RWPE2 (cell line): ENCODE measurements around the gene STK10.

Experiments used
- ATAC-seq: fragments of 200-7000 bp; cut with Tn5 transposase; 3 replicates; pipeline ENCODE4 v1.9.1; 2021; ENCODE audit warnings: low read depth
- DNase-seq: peaks from one replicate; pipeline ENCODE4 v3.0.0-alpha.2; 2020; ENCODE audit warnings: low spot score
- H3K27ac ChIP-seq: fragments of 450-650 bp; 2 replicates; pipeline ENCODE4 v1.5.1; 2017; ENCODE audit warnings: mild to moderate bottlenecking; ENCODE audit not compliant: poor library complexity, severe bottlenecking
- H3K27me3 ChIP-seq: fragments of 250-450 bp; sonication (Bioruptor Pico); 2 replicates; pipeline ENCODE4 v1.5.1; 2021; ENCODE audit warnings: mild to moderate bottlenecking, moderate library complexity; ENCODE audit not compliant: insufficient read depth, poor library complexity, severe bottlenecking
- H3K36me3 ChIP-seq: fragments of 250-450 bp; sonication (Bioruptor Pico); 2 replicates; pipeline ENCODE4 v1.5.1; 2020; ENCODE audit warnings: low read depth, mild to moderate bottlenecking, moderate library complexity
- H3K4me1 ChIP-seq: fragments of 250-450 bp; sonication (Bioruptor Pico); 2 replicates; pipeline ENCODE4 v1.5.1; 2021; ENCODE audit warnings: mild to moderate bottlenecking, moderate library complexity; ENCODE audit not compliant: insufficient read depth, poor library complexity, severe bottlenecking
- H3K4me3 ChIP-seq: fragments of 250-450 bp; sonication (Bioruptor Pico); 2 replicates; pipeline ENCODE4 v1.5.1; 2021; ENCODE audit warnings: mild to moderate bottlenecking, moderate library complexity; ENCODE audit not compliant: severe bottlenecking
- H3K9me3 ChIP-seq: fragments of 250-450 bp; sonication (Bioruptor Pico); 2 replicates; pipeline ENCODE4 v1.5.1; 2021; ENCODE audit warnings: mild to moderate bottlenecking, moderate library complexity; ENCODE audit not compliant: severe bottlenecking
- CTCF ChIP-seq: fragments of 450-650 bp; IDR thresholded peaks from one replicate; pipeline ENCODE4 v1.5.1; 2017; ENCODE audit warnings: mild to moderate bottlenecking, moderate library complexity; ENCODE audit not compliant: poor library complexity, severe bottlenecking

The STK10 gene

GRCh38 chr5:172055996-172056395 lies 132.0 kb downstream of the STK10 start:
- no peaks in the 10 kb centered on the region for H3K9me3 ChIP-seq
- ATAC-seq (no peak), DNase-seq (no peak)
- no peaks in the 10 kb centered on the region for H3K27me3 ChIP-seq
- H3K4me3 ChIP-seq: no peak overlapping the region
- peaks cover 53% of the 10 kb centered on the region for H3K36me3 ChIP-seq
- TF ChIP-seq CTCF: no peak
- no peaks in the 10 kb centered on the region for H3K4me1 ChIP-seq
- H3K27ac ChIP-seq: no peak overlapping the region

GRCh38 chr5:172055421-172055820 lies 132.6 kb downstream of the STK10 start:
- Histone ChIP-seq H3K4me3 (no peak overlapping the region), H3K27me3 (no peaks in the 10 kb centered on the region), H3K4me1 (no peaks in the 10 kb centered on the region), H3K9me3 (no peaks in the 10 kb centered on the region), H3K36me3 (peaks cover 52% of the 10 kb centered on the region), H3K27ac (no peak overlapping the region)
- no peak for ATAC-seq
- TF ChIP-seq CTCF: no peak
- no peak for DNase-seq

GRCh38 chr5:172054611-172055153 lies 133.3 kb downstream of the STK10 start:
- TF ChIP-seq CTCF: no peak
- ATAC-seq (no peak), DNase-seq (no peak)
- no peaks in the 10 kb centered on the region for H3K27me3 ChIP-seq
- H3K4me3 ChIP-seq: no peak overlapping the region
- no peak overlapping the region for H3K27ac ChIP-seq
- peaks cover 52% of the 10 kb centered on the region for H3K36me3 ChIP-seq
- no peaks in the 10 kb centered on the region for H3K4me1 ChIP-seq
- no peaks in the 10 kb centered on the region for H3K9me3 ChIP-seq

GRCh38 chr5:172052450-172053236 lies 135.4 kb downstream of the STK10 start:
- no peak overlapping the region for H3K4me3 ChIP-seq
- H3K4me1 ChIP-seq: no peaks in the 10 kb centered on the region
- no peak for ATAC-seq
- no peaks in the 10 kb centered on the region for H3K27me3 ChIP-seq
- no peak for DNase-seq
- no peak overlapping the region for H3K27ac ChIP-seq
- H3K9me3 ChIP-seq: no peaks in the 10 kb centered on the region
- no peak for TF ChIP-seq CTCF
- H3K36me3 ChIP-seq: peaks cover 58% of the 10 kb centered on the region

GRCh38 chr5:172051643-172052339 lies 136.2 kb downstream of the STK10 start:
- ATAC-seq: no peak
- H3K36me3 ChIP-seq: peaks cover 58% of the 10 kb centered on the region
- no peak for TF ChIP-seq CTCF
- no peak for DNase-seq
- H3K4me1 ChIP-seq: no peaks in the 10 kb centered on the region
- no peak overlapping the region for H3K4me3 ChIP-seq
- H3K9me3 ChIP-seq: no peaks in the 10 kb centered on the region
- no peak overlapping the region for H3K27ac ChIP-seq
- no peaks in the 10 kb centered on the region for H3K27me3 ChIP-seq
